PC-3 (cell line): ENCODE results near the gene DCUN1D1. TPM values are rescaled to one million over a fixed set of nuclear protein-coding genes. Genes with fewer than 3 reads are reported as not detected.

ENCODE experiments used
- ATAC-seq: fragments of 200-7000 bp; cut with Tn5 transposase; 2 replicates; pipeline ENCODE4 v1.9.1; 2020; ENCODE audit warnings: mild to moderate bottlenecking, moderate library complexity
- BruUV-seq: library from RNA; stranded (reverse); fragments of 400-500 nt; replicated peaks from 2 replicates; lab custom pipeline; 2021; lab: Mats Ljungman, UMichigan
- CTCF ChIA-PET: fragments of 300-600 bp; sonication (Branson Sonifier 250); formaldehyde crosslinking; loops from one replicate; lab custom pipeline; 2022; ENCODE audit warnings: antibody characterized with exemption; lab: Charles Lee
- POLR2A ChIA-PET: fragments of 300-600 bp; sonication (Branson Sonifier 250); formaldehyde crosslinking; loops from one replicate; lab custom pipeline; 2022; ENCODE audit warnings: antibody characterized with exemption; ENCODE audit not compliant: unreplicated experiment; lab: Charles Lee
- DNase-seq: peaks from one replicate; pipeline ENCODE4 v3.0.0-alpha.2; 2015
- H2AFZ ChIP-seq: fragments of 300-600 bp; sonication (generic); 2 replicates; pipeline ENCODE4 v1.6.0; 2016; ENCODE audit warnings: antibody characterized with exemption, low read length
- H3F3A ChIP-seq: fragments of 300-600 bp; sonication (generic); one replicate; pipeline ENCODE4 v1.6.0; 2017; ENCODE audit warnings: antibody characterized with exemption, low read length, control low read depth, mild to moderate bottlenecking; ENCODE audit not compliant: unreplicated experiment
- H3K27ac ChIP-seq: fragments of 300-600 bp; sonication (generic); 2 replicates; pipeline ENCODE4 v1.5.1; 2016; ENCODE audit warnings: mild to moderate bottlenecking, low read length
- H3K27me3 ChIP-seq: fragments of 300-600 bp; sonication (generic); 2 replicates; pipeline ENCODE4 v1.6.1; 2016; ENCODE audit warnings: low read length, mixed read lengths
- H3K36me3 ChIP-seq: fragments of 300-600 bp; sonication (generic); 2 replicates; pipeline ENCODE4 v1.6.1; 2016; ENCODE audit warnings: low read depth, mixed run types, low read length, mixed read lengths
- H3K4me1 ChIP-seq: fragments of 300-600 bp; sonication (generic); 2 replicates; pipeline ENCODE4 v1.5.1; 2016; ENCODE audit warnings: low read length; ENCODE audit not compliant: insufficient read depth
- H3K4me2 ChIP-seq: fragments of 300-600 bp; sonication (generic); 2 replicates; pipeline ENCODE4 v1.6.0; 2016; ENCODE audit warnings: low read length
- H3K4me3 ChIP-seq: fragments of 300-600 bp; sonication (generic); 2 replicates; pipeline ENCODE4 v1.5.1; 2016; ENCODE audit warnings: mild to moderate bottlenecking, low read length, mixed read lengths
- H3K79me2 ChIP-seq: fragments of 300-600 bp; sonication (generic); 2 replicates; pipeline ENCODE4 v1.6.1; 2017; ENCODE audit warnings: low read length, mixed read lengths
- H3K9ac ChIP-seq: fragments of 300-600 bp; sonication (generic); 2 replicates; pipeline ENCODE4 v1.6.0; 2016; ENCODE audit warnings: mild to moderate bottlenecking, low read length
- H3K9me2 ChIP-seq: fragments of 300-600 bp; sonication (generic); replicated peaks from 2 replicates; pipeline ENCODE4 v1.6.1; 2016; ENCODE audit warnings: mixed run types, low read length, mixed read lengths
- H3K9me3 ChIP-seq: fragments of 300-600 bp; sonication (generic); 2 replicates; pipeline ENCODE4 v1.6.1; 2016; ENCODE audit warnings: low read length, mixed read lengths
- H4K20me1 ChIP-seq: fragments of 300-600 bp; sonication (generic); 2 replicates; pipeline ENCODE4 v1.6.1; 2016; ENCODE audit warnings: low read length, mixed read lengths
- CTCF ChIP-seq: fragments of 300-600 bp; sonication (generic); conservative IDR thresholded peaks from 2 replicates; pipeline ENCODE4 v1.5.1; 2017; ENCODE audit warnings: antibody characterized with exemption, low read depth, mild to moderate bottlenecking, low read length
- EZH2 ChIP-seq: fragments of 300-600 bp; sonication (generic); IDR thresholded peaks from one replicate; pipeline ENCODE4 v1.6.1; 2017; ENCODE audit warnings: antibody characterized with exemption, mild to moderate bottlenecking, low read length; ENCODE audit not compliant: unreplicated experiment
- EZH2phosphoT487 ChIP-seq: fragments of 300-600 bp; sonication (generic); IDR thresholded peaks from 2 replicates; pipeline ENCODE4 v1.6.1; 2018; ENCODE audit warnings: mild to moderate bottlenecking, antibody characterized with exemption, low read length, borderline replicate concordance
- intact Hi-C: fragments of 100-400 bp; cut with micrococcal nuclease; formaldehyde crosslinking; loops from 2 replicates; pipeline ENCODE4 v1.9.0; 2023
- total RNA-seq: library from RNA; depleted of rRNA; stranded (reverse); fragments of >200 nt; gene quantifications from 2 replicates; pipeline ENCODE4 v1.2.3, GENCODE V29; 2014

DCUN1D1 gene
- total RNA-seq, 1 experiment from 2014 or later = 39.7 TPM

DNA sequence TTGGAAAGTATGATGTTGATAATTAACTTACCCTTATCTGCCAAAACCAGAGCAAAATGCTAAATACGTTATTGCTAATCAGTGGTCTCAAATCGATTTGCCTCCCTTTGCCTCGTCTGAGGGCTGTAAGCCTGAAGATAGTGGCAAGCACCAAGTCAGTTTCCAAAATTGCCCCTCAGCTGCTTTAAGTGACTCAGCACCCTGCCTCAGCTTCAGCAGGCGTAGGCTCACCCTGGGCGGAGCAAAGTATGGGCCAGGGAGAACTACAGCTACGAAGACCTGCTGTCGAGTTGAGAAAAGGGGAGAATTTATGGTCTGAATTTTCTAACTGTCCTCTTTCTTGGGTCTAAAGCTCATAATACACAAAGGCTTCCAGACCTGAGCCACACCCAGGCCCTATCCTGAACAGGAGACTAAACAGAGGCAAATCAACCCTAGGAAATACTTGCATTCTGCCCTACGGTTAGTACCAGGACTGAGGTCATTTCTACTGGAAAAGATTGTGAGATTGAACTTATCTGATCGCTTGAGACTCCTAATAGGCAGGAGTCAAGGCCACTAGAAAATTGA is 59.7 kb downstream of the DCUN1D1 start:
- Histone ChIP-seq H3K4me2 (no peak overlapping the region), H3K27me3 (no peaks in the 10 kb centered on the region), H3K9me3 (no peaks in the 10 kb centered on the region), H3K36me3 (no peaks in the 10 kb centered on the region), H3K27ac (no peak overlapping the region), H3K4me3 (no peak overlapping the region), H2AFZ (no peak overlapping the region), H4K20me1 (no peaks in the 10 kb centered on the region), H3F3A (no peaks in the 10 kb centered on the region), H3K79me2 (no peaks in the 10 kb centered on the region), H3K4me1 (no peaks in the 10 kb centered on the region), H3K9me2 (no peaks in the 10 kb centered on the region), H3K9ac (no peak overlapping the region)
- ATAC-seq = peak; percentile 40; the same call in 1 of the 2 replicates
- peak; percentile 12 for DNase-seq
- TF ChIP-seq EZH2phosphoT487 (no peak), CTCF (no peak), EZH2 (no peak)
- CTCF ChIA-PET = no interaction called here
- intact Hi-C loops = no loop called here
- POLR2A ChIA-PET = no interaction called here
- BruUV-seq = no TSS peak

DNA sequence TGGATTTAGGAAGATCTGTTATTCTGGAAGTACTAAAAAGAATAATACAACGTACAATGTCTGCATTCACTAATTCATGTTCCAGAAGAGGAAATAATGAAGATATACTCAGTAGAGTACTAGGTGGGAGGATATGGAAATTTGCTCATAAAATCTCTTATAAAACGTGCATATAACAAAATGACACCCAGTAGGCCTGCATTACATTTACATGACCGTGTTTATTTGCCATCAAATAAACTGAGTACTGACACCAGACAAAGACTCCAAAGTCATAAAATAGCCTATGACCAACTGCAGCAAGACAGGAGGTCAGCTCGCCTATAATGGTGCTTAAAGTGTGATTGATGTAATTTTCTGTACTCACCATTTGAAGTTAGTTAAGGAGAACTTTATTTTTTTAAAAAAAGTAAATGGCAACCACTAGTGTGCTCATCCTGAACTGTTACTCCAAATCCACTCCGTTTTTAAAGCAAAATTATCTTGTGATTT is 60.4 kb downstream of the DCUN1D1 start:
- no peak overlapping the region for H3K27ac ChIP-seq
- H3K9ac ChIP-seq = no peak overlapping the region
- H2AFZ ChIP-seq = no peak overlapping the region
- ATAC-seq = no peak
- no peak overlapping the region for H3K4me3 ChIP-seq
- no peaks in the 10 kb centered on the region for H3F3A ChIP-seq
- ChIA-PET POLR2A (no interaction called here), CTCF (no interaction called here)
- H3K79me2 ChIP-seq = no peaks in the 10 kb centered on the region
- H3K4me1 ChIP-seq = no peaks in the 10 kb centered on the region
- no peaks in the 10 kb centered on the region for H4K20me1 ChIP-seq
- H3K36me3 ChIP-seq = no peaks in the 10 kb centered on the region
- no peaks in the 10 kb centered on the region for H3K9me2 ChIP-seq
- no peaks in the 10 kb centered on the region for H3K9me3 ChIP-seq
- no peak for DNase-seq
- no peak overlapping the region for H3K4me2 ChIP-seq
- no peak for TF ChIP-seq CTCF
- TF ChIP-seq EZH2phosphoT487 = no peak
- no peak for TF ChIP-seq EZH2
- BruUV-seq = no TSS peak
- intact Hi-C loops = no loop called here
- no peaks in the 10 kb centered on the region for H3K27me3 ChIP-seq

GRCh38 chr3:182917134-182917533 is 63.2 kb downstream of the DCUN1D1 start:
- Histone ChIP-seq H3K9me2 (no peaks in the 10 kb centered on the region), H3K9ac (no peak overlapping the region), H3K9me3 (no peaks in the 10 kb centered on the region), H3K4me2 (no peak overlapping the region), H2AFZ (no peak overlapping the region), H3K27me3 (no peaks in the 10 kb centered on the region), H3K36me3 (no peaks in the 10 kb centered on the region), H3K4me3 (no peak overlapping the region), H3F3A (no peaks in the 10 kb centered on the region), H4K20me1 (no peaks in the 10 kb centered on the region), H3K4me1 (0 out of 2 replicates have a peak, but pooled peaks cover 3% of the 10 kb centered on the region), H3K27ac (no peak overlapping the region), H3K79me2 (no peaks in the 10 kb centered on the region)
- DNase-seq (no peak), ATAC-seq (no peak)
- TF ChIP-seq EZH2 (no peak), EZH2phosphoT487 (no peak), CTCF (no peak)
- intact Hi-C loops = no loop called here
- BruUV-seq = no TSS peak
- ChIA-PET CTCF (no interaction called here), POLR2A (interaction anchor here (0.7 kb wide), 1 partner anchor 191 kb away, joined by 3 read pairs; no protein-coding TSS in a partner anchor)
